ENCODE data around the gene AFF3.
A peak's percentile ranks its signal among the peaks of the same experiment; 100 is the strongest.

The AFF3 gene

GRCh38 chr2:99980176-99980575 is 162.2 kb downstream of the AFF3 start:
- Mint-ChIP-seq H3K36me3 (ENCODE audit: low read depth) (peaks cover 78% of the 10 kb centered on the region), H3K9me3 (peaks cover 12% of the 10 kb centered on the region), H3K4me3 (no peak overlapping the region), H3K4me1 (peaks cover 46% of the 10 kb centered on the region), H3K27me3 (ENCODE audit: low read depth, poor library complexity) (peaks cover 7% of the 10 kb centered on the region), H3K27ac (peak overlapping the region; percentile 5)
- no peak for DNase-seq
- TF ChIP-seq, protein P1, sequence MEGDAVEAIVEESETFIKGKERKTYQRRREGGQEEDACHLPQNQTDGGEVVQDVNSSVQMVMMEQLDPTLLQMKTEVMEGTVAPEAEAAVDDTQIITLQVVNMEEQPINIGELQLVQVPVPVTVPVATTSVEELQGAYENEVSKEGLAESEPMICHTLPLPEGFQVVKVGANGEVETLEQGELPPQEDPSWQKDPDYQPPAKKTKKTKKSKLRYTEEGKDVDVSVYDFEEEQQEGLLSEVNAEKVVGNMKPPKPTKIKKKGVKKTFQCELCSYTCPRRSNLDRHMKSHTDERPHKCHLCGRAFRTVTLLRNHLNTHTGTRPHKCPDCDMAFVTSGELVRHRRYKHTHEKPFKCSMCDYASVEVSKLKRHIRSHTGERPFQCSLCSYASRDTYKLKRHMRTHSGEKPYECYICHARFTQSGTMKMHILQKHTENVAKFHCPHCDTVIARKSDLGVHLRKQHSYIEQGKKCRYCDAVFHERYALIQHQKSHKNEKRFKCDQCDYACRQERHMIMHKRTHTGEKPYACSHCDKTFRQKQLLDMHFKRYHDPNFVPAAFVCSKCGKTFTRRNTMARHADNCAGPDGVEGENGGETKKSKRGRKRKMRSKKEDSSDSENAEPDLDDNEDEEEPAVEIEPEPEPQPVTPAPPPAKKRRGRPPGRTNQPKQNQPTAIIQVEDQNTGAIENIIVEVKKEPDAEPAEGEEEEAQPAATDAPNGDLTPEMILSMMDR (IDR thresholded peaks at IDR 0.05): no peak

DNA sequence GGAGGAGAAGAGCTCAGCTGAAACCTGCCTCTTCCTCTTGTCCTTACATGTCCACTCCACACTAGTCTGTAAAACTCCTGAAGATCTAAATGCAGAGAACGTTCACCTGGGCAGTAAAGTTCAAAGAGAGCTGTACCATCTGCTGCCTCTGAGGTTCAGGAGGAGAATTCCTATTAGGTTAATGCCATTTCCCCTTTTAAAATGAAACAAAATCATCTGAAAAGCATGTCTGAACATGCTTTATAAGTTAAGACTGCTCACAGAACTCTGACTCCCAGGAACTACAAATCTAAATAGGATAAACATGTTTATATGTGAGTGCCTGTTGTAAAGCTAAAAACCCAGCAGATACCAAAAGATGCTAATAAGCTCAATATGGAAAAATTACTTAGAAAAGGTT is 164.4 kb downstream of the AFF3 start:
- no peak for DNase-seq
- TF ChIP-seq, protein P1 (IDR thresholded peaks at IDR 0.05): no peak
- Mint-ChIP-seq H3K27ac (no peak overlapping the region), H3K9me3 (peaks cover 12% of the 10 kb centered on the region), H3K36me3 (ENCODE audit: low read depth) (peaks cover 86% of the 10 kb centered on the region), H3K4me1 (peaks cover 41% of the 10 kb centered on the region), H3K4me3 (no peak overlapping the region), H3K27me3 (ENCODE audit: low read depth, poor library complexity) (peaks cover 7% of the 10 kb centered on the region)

DNA sequence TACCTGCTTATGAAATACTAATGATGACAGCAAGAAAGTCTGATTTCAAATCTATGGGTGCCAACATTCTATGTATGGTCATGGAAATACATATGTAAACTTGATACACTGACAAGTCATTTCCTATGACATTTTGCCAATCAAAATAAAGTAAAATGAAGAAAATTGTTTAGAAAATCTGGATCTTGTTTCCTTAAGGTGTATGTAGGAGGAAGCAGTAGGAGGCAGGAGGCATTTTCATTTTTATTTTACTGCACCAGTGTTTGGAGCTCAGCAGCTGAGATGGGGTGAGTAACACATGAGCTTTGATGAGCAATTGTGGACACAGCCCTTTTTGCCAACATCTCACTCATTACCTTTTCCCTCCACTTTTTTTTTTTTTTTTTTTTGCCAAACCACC is 167.0 kb downstream of the AFF3 start:
- no peak overlapping the region for H3K27ac Mint-ChIP-seq
- no peak for DNase-seq
- TF ChIP-seq, protein P1 (IDR thresholded peaks at IDR 0.05): no peak
- H3K4me1 Mint-ChIP-seq: peaks cover 39% of the 10 kb centered on the region
- no peak overlapping the region for H3K4me3 Mint-ChIP-seq
- no peaks in the 10 kb centered on the region for H3K9me3 Mint-ChIP-seq
- peaks cover 89% of the 10 kb centered on the region for H3K36me3 Mint-ChIP-seq (ENCODE audit: low read depth)
- no peaks in the 10 kb centered on the region for H3K27me3 Mint-ChIP-seq (ENCODE audit: low read depth, poor library complexity)

DNA sequence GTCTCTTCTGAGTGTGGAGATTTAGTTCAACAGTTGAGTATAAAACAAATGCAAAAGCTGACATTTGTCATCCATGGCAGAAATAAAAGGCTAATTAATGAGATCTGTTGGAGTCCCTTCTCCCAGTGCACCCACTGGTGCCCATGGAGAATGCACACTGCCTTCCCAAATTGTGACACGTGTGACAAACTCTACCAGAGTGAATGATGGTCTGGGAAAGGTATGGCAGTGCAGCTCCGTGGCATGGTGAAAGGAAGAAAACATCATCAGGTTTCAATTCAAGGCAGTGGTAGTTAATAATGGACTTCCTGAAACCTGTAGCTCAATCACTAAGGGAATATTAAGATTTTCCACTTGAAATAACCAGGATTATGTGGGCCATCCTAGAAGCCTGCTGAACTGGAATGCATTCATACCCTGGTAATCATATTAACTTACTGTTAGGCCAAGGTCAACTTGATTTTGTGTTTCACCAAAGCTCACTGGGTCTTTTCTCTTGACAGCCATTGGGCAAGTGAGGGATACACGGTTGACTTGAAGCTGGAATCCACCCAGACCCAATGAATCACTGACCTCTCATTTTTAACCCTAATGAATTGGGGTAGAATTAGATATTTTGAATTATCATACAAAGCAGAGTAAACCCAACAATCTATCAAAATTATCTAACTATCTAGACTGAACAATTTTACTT is 167.6 kb downstream of the AFF3 start:
- Mint-ChIP-seq H3K27me3 (ENCODE audit: low read depth, poor library complexity) (no peaks in the 10 kb centered on the region), H3K4me3 (no peak overlapping the region), H3K4me1 (peaks cover 33% of the 10 kb centered on the region), H3K27ac (peak overlapping the region; percentile 41), H3K9me3 (no peaks in the 10 kb centered on the region), H3K36me3 (ENCODE audit: low read depth) (peaks cover 89% of the 10 kb centered on the region)
- TF ChIP-seq, protein P1 (IDR thresholded peaks at IDR 0.05): no peak
- DNase-seq: no peak

DNA sequence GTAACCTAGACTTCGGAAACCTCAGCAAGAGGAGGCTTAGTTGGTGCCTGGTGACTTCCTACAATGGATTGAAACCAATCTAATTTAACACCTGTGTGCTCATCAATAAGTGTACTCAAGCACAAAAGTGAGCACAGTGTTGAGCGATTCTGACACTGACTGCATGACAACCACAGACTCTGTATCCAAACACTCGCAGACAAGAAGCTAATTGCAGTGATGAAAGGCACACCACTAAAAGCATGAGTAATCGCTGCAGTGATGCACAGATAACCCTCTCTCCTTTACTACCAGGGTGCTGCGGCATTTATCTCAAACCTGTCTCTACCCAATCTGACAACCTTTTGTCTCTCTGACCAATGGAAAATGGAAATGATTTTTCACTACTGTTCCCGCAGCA is 168.1 kb downstream of the AFF3 start:
- H3K36me3 Mint-ChIP-seq (ENCODE audit: low read depth): peaks cover 90% of the 10 kb centered on the region
- H3K27me3 Mint-ChIP-seq (ENCODE audit: low read depth, poor library complexity): no peaks in the 10 kb centered on the region
- H3K27ac Mint-ChIP-seq: peak overlapping the region; percentile 41
- no peak overlapping the region for H3K4me3 Mint-ChIP-seq
- TF ChIP-seq, protein P1 (IDR thresholded peaks at IDR 0.05): no peak
- no peaks in the 10 kb centered on the region for H3K9me3 Mint-ChIP-seq
- H3K4me1 Mint-ChIP-seq: peaks cover 29% of the 10 kb centered on the region
- DNase-seq: no peak

- Mint-ChIP-seq H3K9me3 (peaks cover 5% of the 10 kb centered on the region), H3K36me3 (ENCODE audit: low read depth) (peaks cover 87% of the 10 kb centered on the region), H3K27ac (no peak overlapping the region), H3K27me3 (ENCODE audit: low read depth, poor library complexity) (no peaks in the 10 kb centered on the region), H3K4me1 (peaks cover 23% of the 10 kb centered on the region), H3K4me3 (no peak overlapping the region)
- DNase-seq: no peak
- TF ChIP-seq, protein P1 (IDR thresholded peaks at IDR 0.05): no peak
These were observed 171.0 kb downstream of the AFF3 start for GRCh38 chr2:99971326-99971900.
